NT2/D1 (cell line): ENCODE measurements around the gene CAMK2A.

Source experiments
- SUZ12 ChIP-seq: IDR thresholded peaks from 2 replicates; pipeline ENCODE4 v1.6.1; 2011; ENCODE audit not compliant: insufficient read length, insufficient read depth; ENCODE audit errors: extremely low read depth
- YY1 ChIP-seq: IDR thresholded peaks from 2 replicates; pipeline ENCODE4 v1.6.1; 2011; ENCODE audit not compliant: insufficient read length, insufficient read depth
- ZNF274 ChIP-seq: IDR thresholded peaks from 2 replicates; pipeline ENCODE4 v1.6.1; 2011; ENCODE audit warnings: mild to moderate bottlenecking, low read depth, low read length

GRCh38 chr5:150312518-150312917 lies 22.9 kb upstream of the CAMK2A start:
- TF ChIP-seq ZNF274 (no peak), YY1 (no peak), SUZ12 (no peak)
